Spleen (tissue), 7 donors: ENCODE measurements around the gene CLSTN3.

Experiments
- CTCF ChIP-seq, 11 experiments: fragments of 200-600 bp in 7 of 11; fragments of 450-650 bp in 4 of 11; sonication (generic) in 4 of 11; IDR thresholded peaks in 8 of 11; conservative IDR thresholded peaks in 3 of 11; 1 replicate in 7 of 11; 2 replicates in 4 of 11; pipeline versions ENCODE4 v1.4.0 to v1.8.0; 2016 to 2021; ENCODE audit warnings: antibody characterized with exemption in 11 of 11, inconsistent platforms in 4 of 11, mild to moderate bottlenecking in 1 of 11
- POLR2AphosphoS5 ChIP-seq, 3 donors: sonication (generic); formaldehyde crosslinking; IDR thresholded peaks; one replicate each; pipeline ENCODE4 v1.5.1; 2017; ENCODE audit warnings: antibody characterized with exemption in 3 of 3
- donor health status: DM: no; HTN: no; CAD: no; lungs with moderate emphysema.
- donor health status: DM: no; HTN: no; CAD: no.
- donor health status: DM: no; HTN: no; CAD: no.

DNA sequence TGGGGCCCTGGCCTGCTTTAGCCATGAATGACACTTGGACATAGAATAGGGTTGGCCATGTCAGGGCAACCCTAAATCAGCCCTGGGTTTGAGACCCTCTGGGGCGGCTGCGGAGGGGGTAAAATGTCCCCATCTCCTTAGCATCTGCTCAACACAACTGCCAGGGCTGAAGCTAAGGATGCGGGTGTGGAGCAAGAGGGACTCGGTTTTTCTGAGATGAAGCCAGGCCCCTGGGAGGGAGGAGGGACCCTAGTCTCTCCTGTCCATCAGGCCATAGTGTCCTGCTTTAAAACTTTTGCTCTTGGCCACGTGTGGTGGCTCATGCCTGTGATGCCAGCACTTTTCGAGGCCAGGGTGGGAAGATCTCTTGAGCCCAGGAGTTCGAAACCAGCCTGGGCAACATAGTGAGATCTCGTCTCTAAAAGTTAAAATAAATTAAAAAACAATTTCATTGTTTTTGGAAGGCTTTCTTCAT, 37.1 kb upstream of the CLSTN3 start:
- TF ChIP-seq CTCF (IDR thresholded peaks at IDR 0.05 in 8 of 11, conservative IDR thresholded peaks at IDR 0.05 in 3 of 11) (no peak), POLR2AphosphoS5 (IDR thresholded peaks at IDR 0.05) (peak in 1 of 3 donors; percentile 31)
